Esophagus squamous epithelium (tissue), 4 donors: ENCODE data around the gene ATP2B2.

Experiments used
- POLR2A ChIP-seq, 4 donors: fragments of 450-650 bp; IDR thresholded peaks; one replicate each; pipeline ENCODE4 v1.6.1; 2017; ENCODE audit warnings: antibody characterized with exemption in 4 of 4, mild to moderate bottlenecking in 4 of 4, moderate library complexity in 3 of 4
- TF ChIP-seq, protein P1 (sequence below), 6 experiments: fragments of 450-650 bp in 4 of 6; fragments of 200-600 bp in 2 of 6; sonication (generic) in 2 of 6; IDR thresholded peaks; one replicate each; pipeline ENCODE4 v1.5.1; 2016 to 2019; ENCODE audit warnings: antibody characterized with exemption in 6 of 6, mild to moderate bottlenecking in 4 of 6, moderate library complexity in 4 of 6

DNA sequence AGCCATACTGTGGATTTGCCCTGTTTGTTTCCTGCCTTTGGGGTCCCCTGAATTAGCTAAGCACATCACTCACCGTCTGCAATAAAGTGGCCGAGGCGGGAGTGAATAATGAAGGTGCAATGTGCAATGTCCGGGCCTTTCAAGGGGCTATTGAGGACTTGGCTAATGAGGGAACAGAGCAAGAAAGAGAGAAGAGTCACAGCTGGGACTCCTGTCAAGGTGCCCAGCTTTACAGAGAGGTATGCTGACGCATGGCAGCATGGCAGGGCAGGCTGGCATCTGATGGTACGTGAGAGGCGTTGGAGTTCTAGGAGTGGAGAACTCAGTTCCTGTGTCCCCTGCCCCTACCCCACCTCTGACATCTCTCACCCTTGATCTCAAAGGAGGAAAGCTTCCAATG is 13.8 kb upstream of the ATP2B2 start:
- TF ChIP-seq, protein P1, sequence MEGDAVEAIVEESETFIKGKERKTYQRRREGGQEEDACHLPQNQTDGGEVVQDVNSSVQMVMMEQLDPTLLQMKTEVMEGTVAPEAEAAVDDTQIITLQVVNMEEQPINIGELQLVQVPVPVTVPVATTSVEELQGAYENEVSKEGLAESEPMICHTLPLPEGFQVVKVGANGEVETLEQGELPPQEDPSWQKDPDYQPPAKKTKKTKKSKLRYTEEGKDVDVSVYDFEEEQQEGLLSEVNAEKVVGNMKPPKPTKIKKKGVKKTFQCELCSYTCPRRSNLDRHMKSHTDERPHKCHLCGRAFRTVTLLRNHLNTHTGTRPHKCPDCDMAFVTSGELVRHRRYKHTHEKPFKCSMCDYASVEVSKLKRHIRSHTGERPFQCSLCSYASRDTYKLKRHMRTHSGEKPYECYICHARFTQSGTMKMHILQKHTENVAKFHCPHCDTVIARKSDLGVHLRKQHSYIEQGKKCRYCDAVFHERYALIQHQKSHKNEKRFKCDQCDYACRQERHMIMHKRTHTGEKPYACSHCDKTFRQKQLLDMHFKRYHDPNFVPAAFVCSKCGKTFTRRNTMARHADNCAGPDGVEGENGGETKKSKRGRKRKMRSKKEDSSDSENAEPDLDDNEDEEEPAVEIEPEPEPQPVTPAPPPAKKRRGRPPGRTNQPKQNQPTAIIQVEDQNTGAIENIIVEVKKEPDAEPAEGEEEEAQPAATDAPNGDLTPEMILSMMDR (IDR thresholded peaks at IDR 0.05) = no peak
- TF ChIP-seq POLR2A (IDR thresholded peaks at IDR 0.05) = no peak
